ENCODE results near the gene DOP1B.
"Not testable (repeated sequence)": the region's sequence is repeated elsewhere in the genome, so short reads cannot be mapped to it uniquely, and the experiment has no call there.

DOP1B gene

GRCh38 chr21:36135391-36136102 is 21.1 kb upstream of the DOP1B start:
- peak in 1 of 2 donors; percentile 48 for DNase-seq (ENCODE audit: low read depth in 2 of 2)

- not testable (repeated sequence) for DNase-seq (ENCODE audit: low read depth in 2 of 2)
Measured at GRCh38 chr21:36139791-36140190, 16.8 kb upstream of the DOP1B start.

- DNase-seq (ENCODE audit: low read depth in 2 of 2), result peak; percentile 62 to 66
Measured at GRCh38 chr21:36141513-36141925, 15.1 kb upstream of the DOP1B start.

GRCh38 chr21:36144233-36144632 is 12.4 kb upstream of the DOP1B start:
- DNase-seq (ENCODE audit: low read depth in 2 of 2), result not testable (repeated sequence)

- no peak for DNase-seq (ENCODE audit: low read depth in 2 of 2)
Measured at GRCh38 chr21:36145259-36145658, 11.4 kb upstream of the DOP1B start.

GRCh38 chr21:36147911-36148310 is 8.7 kb upstream of the DOP1B start:
- no peak for DNase-seq (ENCODE audit: low read depth in 2 of 2)

- no peak for DNase-seq (ENCODE audit: low read depth in 2 of 2)
Measured at GRCh38 chr21:36148886-36149285, 7.7 kb upstream of the DOP1B start.

GRCh38 chr21:36149788-36150711 is 6.6 kb upstream of the DOP1B start:
- DNase-seq (ENCODE audit: low read depth in 2 of 2), result no peak

GRCh38 chr21:36155603-36156338 is 853 bp upstream of the DOP1B start:
- DNase-seq (ENCODE audit: low read depth in 2 of 2), result no peak

- peak; percentile 99 to 100 for DNase-seq (ENCODE audit: low read depth in 2 of 2)
Measured at GRCh38 chr21:36156339-36156814, 247 bp upstream of the DOP1B start.

GRCh38 chr21:36159356-36159921 is 2.8 kb downstream of the DOP1B start:
- no peak for DNase-seq (ENCODE audit: low read depth in 2 of 2)

GRCh38 chr21:36160850-36161178 is 4.2 kb downstream of the DOP1B start:
- DNase-seq (ENCODE audit: low read depth in 2 of 2), result no peak

GRCh38 chr21:36162631-36163030 is 6.0 kb downstream of the DOP1B start:
- DNase-seq (ENCODE audit: low read depth in 2 of 2), result no peak

GRCh38 chr21:36163750-36164741 is 7.4 kb downstream of the DOP1B start:
- DNase-seq (ENCODE audit: low read depth in 2 of 2), result no peak

GRCh38 chr21:36165356-36165755 is 8.7 kb downstream of the DOP1B start:
- DNase-seq (ENCODE audit: low read depth in 2 of 2), result no peak

- no peak for DNase-seq (ENCODE audit: low read depth in 2 of 2)
Measured at GRCh38 chr21:36166705-36167104, 10.1 kb downstream of the DOP1B start.

GRCh38 chr21:36167541-36167940 is 10.9 kb downstream of the DOP1B start:
- DNase-seq (ENCODE audit: low read depth in 2 of 2), result no peak

GRCh38 chr21:36169470-36170128 is 13.0 kb downstream of the DOP1B start:
- no peak for DNase-seq (ENCODE audit: low read depth in 2 of 2)

- no peak for DNase-seq (ENCODE audit: low read depth in 2 of 2)
Measured at GRCh38 chr21:36170823-36171222, 14.2 kb downstream of the DOP1B start.

GRCh38 chr21:36171336-36171735 is 14.7 kb downstream of the DOP1B start:
- no peak for DNase-seq (ENCODE audit: low read depth in 2 of 2)
